Islet precursor cell (in vitro differentiated cells): ENCODE measurements around the gene TMEM186.
A peak's percentile ranks its signal among the peaks of the same experiment; 100 is the strongest.
"Not testable (repeated sequence)": the region's sequence is repeated elsewhere in the genome, so short reads cannot be mapped to it uniquely, and the experiment has no call there.

Experiments
- DNase-seq: peaks from one replicate; pipeline ENCODE4 v3.0.0-alpha.2; 2018

The TMEM186 gene

GRCh38 chr16:8773537-8773936 is 23.9 kb downstream of the TMEM186 start:
- DNase-seq, result no peak

- peak; percentile 61 for DNase-seq
These were observed 28.7 kb downstream of the TMEM186 start for GRCh38 chr16:8768692-8769091.

DNA sequence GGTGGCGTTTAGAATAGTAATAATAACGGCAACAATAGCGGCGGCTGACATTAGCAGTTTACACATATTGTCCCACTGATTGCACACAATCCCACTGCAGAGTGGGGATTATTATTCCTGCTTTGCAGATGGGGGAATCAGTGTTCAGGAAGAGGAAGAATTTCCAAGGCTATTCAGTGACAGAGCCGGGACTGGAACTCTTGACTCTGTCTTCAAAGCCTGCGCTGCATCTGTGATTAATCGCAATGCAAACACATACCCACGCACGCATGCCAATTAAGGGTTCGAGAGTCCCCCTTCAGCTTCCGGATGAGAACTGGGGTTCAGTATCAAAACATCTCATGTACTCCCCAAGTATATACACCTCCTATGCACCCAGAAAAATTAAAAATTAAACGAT is 29.2 kb downstream of the TMEM186 start:
- no peak for DNase-seq

DNA sequence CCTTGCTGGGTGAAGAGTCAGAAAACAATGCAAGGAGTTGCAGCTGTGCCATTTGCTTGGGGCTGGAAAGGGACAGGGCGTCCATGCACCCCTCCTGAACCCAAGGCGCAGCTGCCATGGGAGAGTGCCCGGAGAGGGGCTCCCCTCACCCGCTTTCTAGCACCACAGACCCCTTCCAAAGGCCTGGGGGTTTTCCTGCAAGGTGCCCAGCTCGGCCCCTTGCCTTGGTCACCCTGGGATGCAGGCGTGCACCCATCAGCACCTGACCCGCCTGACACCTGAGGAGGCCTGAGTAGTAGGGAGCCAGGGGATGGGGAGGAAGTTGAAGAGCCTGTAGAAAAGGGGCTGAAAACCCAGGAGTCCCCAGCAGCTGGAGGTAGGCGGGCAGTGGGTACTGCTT is 30.3 kb downstream of the TMEM186 start:
- DNase-seq, result no peak

DNA sequence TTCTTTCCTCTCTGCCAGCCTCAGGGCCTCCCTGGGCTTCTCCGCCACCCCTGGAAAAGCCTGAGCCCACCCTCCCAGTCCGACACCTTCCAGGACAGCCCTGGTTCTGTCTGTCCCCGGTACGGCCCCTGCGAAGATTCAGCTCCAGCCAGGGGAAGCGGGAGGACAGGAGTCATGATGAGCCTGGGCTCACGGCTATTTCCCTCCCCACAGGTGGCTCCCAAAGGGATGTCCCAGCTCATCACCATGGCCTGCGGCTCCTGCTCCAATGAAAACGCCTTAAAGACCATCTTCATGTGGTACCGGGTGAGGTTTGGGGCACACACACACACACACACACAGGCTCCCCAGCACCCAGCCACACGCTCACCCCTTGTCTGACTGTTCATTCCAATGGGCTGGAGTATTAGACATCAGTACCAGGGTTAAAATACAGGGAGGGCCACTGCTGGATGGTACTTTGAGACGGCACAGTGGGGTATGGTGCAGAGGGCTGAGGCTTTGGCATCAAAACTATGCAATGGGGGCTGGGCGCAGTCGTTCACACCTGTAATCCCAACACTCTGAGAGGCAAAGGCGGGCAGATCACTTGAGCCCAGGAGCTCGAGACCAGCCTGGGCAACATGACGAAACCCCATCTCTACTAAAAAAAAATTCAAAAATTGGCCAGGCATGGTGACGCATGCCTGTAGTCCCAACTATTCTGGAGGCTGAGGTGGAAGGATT is 32.8 kb downstream of the TMEM186 start:
- no peak for DNase-seq

GRCh38 chr16:8763899-8764298 is 33.5 kb downstream of the TMEM186 start:
- no peak for DNase-seq

DNA sequence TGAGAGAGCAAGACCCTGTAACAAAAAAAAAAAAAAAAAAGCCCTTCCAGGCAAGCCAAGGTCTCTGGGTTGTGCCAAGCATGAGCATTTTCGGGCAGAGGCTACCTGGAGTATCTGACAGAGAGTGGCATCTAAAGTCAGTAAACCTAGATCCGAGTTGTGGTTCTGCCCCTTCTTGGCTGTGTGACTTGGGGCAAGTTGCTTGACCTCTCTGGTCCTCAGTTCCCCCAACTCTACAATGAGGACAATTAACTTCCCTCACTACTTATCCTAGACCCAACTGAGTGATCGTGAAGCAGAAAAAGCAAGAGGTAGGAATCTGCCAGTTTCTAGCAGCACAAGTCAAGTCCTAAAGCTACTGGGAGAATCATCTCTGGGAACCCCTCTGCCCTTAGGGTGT is 34.4 kb downstream of the TMEM186 start:
- DNase-seq, result no peak

DNA sequence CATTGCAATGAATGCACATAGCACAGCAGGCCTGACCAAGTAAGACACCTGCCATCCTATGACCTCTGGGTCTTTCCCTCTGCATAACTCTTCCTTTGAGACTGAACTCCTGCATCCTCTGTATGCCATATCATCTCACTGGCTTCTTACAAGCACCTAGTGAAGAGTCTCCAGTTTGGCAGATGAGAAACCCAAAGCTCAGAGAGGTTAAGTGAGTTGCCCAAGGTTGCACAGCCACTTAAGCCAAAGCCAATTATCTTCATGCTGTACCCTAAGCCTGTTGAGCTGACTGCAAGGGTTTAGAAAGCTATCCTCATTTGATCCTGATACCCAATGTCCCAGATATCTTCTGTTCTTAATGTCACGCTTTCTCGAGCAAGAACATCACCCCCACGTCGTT is 35.2 kb downstream of the TMEM186 start:
- no peak for DNase-seq

DNA sequence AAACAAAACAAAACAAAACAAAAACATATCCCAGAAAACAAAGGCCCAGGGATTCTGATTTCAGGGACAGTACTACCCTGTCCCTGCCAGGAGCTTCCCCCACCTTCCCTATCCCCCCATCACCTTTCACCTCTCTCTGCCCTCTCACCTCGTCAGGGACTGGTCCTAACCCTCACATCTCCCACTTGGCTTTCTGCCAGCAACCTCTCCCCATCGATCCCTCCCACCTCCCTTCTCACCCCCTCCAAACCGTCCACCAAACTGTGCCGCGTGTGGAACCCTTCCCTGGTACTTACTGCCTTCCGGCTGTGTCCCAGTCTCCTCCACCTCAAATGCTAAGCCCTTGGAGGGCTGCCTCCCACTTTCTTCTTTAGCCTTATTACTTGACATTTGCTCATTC is 36.4 kb downstream of the TMEM186 start:
- no peak for DNase-seq

DNA sequence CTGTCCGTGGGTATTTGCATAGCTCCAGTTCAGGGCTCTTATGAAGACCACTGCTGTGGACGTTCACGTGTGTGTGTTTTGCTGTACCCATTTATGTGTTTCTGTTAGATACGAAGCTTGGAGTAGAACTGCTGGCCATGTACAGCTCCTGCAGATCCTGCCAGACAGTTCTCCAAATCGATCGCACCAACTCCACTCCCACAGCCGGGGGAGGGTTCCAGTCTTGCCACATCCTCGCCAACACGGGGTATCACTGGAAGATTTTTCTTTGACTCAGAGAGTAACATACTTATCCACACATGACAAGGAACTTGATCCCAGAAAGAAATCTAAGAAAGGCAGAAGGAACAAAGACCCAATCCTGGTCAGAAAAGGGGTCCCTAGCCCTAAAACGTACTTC is 37.4 kb downstream of the TMEM186 start:
- no peak for DNase-seq

DNA sequence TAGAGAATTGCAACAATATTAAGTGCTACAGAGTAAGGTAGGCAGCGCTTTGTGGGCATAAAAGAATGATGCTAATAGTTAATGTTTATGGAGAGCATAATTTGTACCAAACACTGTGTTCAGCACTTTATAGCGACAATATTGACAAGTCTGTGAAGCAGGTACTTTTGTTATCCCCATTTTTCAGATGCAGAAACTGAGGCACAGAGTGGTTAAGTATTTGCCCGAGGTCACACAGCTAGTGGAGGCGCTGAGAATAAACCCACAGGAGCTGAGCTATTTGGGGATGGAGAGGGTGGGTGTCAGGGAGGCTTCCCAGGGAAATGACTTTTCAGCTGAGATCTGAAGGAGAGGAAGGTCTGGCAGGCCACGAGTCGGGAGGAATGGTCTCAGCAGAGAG is 39.4 kb downstream of the TMEM186 start:
- no peak for DNase-seq

DNA sequence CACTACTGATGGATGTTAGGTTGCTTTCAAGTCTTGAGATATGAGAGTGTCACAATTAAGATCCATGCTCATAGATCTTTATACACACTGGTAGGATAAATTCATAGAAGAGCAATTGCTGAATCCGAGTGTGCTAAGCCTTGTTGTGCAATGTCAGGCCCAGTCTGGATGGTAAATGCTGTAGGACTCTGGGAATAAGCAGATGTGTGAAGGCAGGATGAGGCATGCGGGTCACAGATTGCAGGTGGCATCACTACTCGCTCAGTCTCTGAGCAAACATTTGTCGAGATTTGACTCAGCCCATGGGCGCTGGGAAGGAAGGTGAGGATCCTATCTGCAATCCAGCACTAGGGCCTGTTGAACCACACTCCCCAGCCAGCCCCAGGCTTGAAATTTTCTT is 40.7 kb downstream of the TMEM186 start:
- DNase-seq, result no peak

GRCh38 chr16:8753416-8754054 is 43.9 kb downstream of the TMEM186 start:
- no peak for DNase-seq

DNA sequence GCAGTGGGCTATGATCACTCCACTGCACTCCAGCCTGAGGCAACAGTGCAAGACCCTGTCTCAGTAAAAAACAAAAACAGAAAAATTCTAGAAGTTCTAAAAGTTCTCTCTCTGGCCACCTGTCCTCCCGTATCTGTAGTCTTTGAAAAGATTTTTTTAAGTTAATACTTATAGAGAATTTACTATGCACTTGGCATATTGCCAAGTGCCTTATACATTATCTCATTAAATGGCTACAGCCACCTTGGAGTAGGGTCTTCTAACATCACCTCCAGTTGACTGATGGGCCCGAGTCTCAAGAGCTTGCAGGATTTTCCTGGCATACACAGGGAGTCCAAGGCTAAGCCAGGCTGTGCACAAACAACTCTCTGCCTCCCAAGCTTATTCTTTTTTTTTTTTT is 44.7 kb downstream of the TMEM186 start:
- no peak for DNase-seq

- peak; percentile 76 for DNase-seq
These were observed 45.7 kb downstream of the TMEM186 start for GRCh38 chr16:8751481-8752311.

- DNase-seq, result not testable (repeated sequence)
These were observed 48.5 kb downstream of the TMEM186 start for GRCh38 chr16:8748944-8749343.
